Panc1 (cell line): ENCODE results near the gene KLK5.

Experiments
- POLR2AphosphoS5 ChIP-seq: IDR thresholded peaks from 2 replicates; pipeline ENCODE4 v1.6.1; 2012; ENCODE audit warnings: mild to moderate bottlenecking, low read depth, low read length, moderate library complexity
- SIN3A ChIP-seq: IDR thresholded peaks from 2 replicates; pipeline ENCODE4 v1.6.1; 2012; ENCODE audit warnings: low read depth, mild to moderate bottlenecking, low read length, moderate library complexity, borderline replicate concordance; ENCODE audit not compliant: insufficient read depth
- TCF7L2 ChIP-seq: IDR thresholded peaks from 2 replicates; pipeline ENCODE4 v1.6.1; 2011; ENCODE audit warnings: mild to moderate bottlenecking, low read depth, low read length, inconsistent platforms
- TF ChIP-seq, protein P1 (sequence below): fragments of 450-650 bp; IDR thresholded peaks from 2 replicates; pipeline ENCODE4 v1.5.1; 2017; ENCODE audit warnings: mild to moderate bottlenecking
- TF ChIP-seq, protein P2 (sequence below), 2 experiments: IDR thresholded peaks; 2 replicates each; pipeline ENCODE4 v1.6.1; 2011 to 2012; ENCODE audit warnings: low read depth in 2 of 2, control low read depth in 1 of 2, low read length in 1 of 2, mild to moderate bottlenecking in 1 of 2, moderate library complexity in 1 of 2; ENCODE audit not compliant: insufficient read depth in 1 of 2

DNA sequence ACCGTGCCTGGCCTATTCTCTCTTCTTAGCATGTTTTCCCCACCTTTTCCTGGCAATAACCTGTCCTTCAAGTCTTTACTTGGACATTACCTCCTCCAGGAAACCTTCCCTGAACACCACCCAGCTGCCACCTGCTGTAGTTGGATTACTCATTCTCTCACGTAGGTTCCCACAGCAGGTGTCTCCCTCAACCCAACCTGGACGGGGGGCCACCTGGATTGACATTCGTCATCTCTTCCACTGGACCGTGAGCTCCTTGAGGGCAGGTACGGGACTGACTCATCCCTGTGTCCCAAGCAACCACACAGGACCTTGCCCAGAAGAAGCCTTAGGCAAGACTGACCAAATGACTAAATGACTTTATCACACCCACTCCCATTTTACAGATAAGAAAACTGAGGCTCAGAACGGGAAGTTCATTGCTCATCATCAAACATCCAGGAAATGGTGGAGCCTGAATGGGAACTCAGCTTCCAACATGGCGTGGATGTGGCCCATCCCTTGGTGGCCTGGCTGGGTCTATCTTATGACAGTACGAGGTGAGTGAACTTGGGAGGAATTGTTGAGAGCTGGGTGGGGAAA, 20.0 kb upstream of the KLK5 start:
- TF ChIP-seq, protein P1, sequence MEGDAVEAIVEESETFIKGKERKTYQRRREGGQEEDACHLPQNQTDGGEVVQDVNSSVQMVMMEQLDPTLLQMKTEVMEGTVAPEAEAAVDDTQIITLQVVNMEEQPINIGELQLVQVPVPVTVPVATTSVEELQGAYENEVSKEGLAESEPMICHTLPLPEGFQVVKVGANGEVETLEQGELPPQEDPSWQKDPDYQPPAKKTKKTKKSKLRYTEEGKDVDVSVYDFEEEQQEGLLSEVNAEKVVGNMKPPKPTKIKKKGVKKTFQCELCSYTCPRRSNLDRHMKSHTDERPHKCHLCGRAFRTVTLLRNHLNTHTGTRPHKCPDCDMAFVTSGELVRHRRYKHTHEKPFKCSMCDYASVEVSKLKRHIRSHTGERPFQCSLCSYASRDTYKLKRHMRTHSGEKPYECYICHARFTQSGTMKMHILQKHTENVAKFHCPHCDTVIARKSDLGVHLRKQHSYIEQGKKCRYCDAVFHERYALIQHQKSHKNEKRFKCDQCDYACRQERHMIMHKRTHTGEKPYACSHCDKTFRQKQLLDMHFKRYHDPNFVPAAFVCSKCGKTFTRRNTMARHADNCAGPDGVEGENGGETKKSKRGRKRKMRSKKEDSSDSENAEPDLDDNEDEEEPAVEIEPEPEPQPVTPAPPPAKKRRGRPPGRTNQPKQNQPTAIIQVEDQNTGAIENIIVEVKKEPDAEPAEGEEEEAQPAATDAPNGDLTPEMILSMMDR, result no peak
- TF ChIP-seq, protein P2, sequence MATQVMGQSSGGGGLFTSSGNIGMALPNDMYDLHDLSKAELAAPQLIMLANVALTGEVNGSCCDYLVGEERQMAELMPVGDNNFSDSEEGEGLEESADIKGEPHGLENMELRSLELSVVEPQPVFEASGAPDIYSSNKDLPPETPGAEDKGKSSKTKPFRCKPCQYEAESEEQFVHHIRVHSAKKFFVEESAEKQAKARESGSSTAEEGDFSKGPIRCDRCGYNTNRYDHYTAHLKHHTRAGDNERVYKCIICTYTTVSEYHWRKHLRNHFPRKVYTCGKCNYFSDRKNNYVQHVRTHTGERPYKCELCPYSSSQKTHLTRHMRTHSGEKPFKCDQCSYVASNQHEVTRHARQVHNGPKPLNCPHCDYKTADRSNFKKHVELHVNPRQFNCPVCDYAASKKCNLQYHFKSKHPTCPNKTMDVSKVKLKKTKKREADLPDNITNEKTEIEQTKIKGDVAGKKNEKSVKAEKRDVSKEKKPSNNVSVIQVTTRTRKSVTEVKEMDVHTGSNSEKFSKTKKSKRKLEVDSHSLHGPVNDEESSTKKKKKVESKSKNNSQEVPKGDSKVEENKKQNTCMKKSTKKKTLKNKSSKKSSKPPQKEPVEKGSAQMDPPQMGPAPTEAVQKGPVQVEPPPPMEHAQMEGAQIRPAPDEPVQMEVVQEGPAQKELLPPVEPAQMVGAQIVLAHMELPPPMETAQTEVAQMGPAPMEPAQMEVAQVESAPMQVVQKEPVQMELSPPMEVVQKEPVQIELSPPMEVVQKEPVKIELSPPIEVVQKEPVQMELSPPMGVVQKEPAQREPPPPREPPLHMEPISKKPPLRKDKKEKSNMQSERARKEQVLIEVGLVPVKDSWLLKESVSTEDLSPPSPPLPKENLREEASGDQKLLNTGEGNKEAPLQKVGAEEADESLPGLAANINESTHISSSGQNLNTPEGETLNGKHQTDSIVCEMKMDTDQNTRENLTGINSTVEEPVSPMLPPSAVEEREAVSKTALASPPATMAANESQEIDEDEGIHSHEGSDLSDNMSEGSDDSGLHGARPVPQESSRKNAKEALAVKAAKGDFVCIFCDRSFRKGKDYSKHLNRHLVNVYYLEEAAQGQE (IDR thresholded peaks at IDR 0.05; ENCODE audit: insufficient read depth in 1 of 2, low read depth in 2 of 2, low read length in 1 of 2), result no peak
- no peak for TF ChIP-seq POLR2AphosphoS5
- no peak for TF ChIP-seq SIN3A
- TF ChIP-seq TCF7L2, result no peak
